Neural progenitor cell (in vitro differentiated cells): ENCODE results near the gene CSGALNACT2. TPM values are rescaled to one million over a fixed set of nuclear protein-coding genes. Genes with fewer than 3 reads are reported as not detected.

ENCODE experiments used
- DNase-seq: peaks from one replicate; pipeline ENCODE4 v3.0.0-alpha.2; 2016; ENCODE audit warnings: low spot score
- H2AFZ ChIP-seq: fragments of 200-600 bp; sonication (generic); replicated peaks from 2 replicates; pipeline ENCODE4 v1.6.1; 2016; ENCODE audit warnings: antibody characterized with exemption
- H3F3A ChIP-seq: fragments of 200-600 bp; sonication (generic); 2 replicates; pipeline ENCODE4 v1.6.1; 2016; ENCODE audit warnings: antibody characterized with exemption, low read depth
- H3K27ac ChIP-seq: fragments of 200-600 bp; sonication (generic); 2 replicates; pipeline ENCODE4 v1.5.1; 2016; ENCODE audit warnings: mild to moderate bottlenecking
- H3K27me3 ChIP-seq: fragments of 200-600 bp; sonication (generic); 2 replicates; pipeline ENCODE4 v1.6.1; 2016; ENCODE audit warnings: mild to moderate bottlenecking, moderate library complexity
- H3K36me3 ChIP-seq: fragments of 200-600 bp; sonication (generic); 2 replicates; pipeline ENCODE4 v1.5.1; 2016
- H3K4me1 ChIP-seq: fragments of 200-600 bp; sonication (generic); 2 replicates; pipeline ENCODE4 v1.6.1; 2016; ENCODE audit warnings: mixed run types
- H3K4me2 ChIP-seq: fragments of 200-600 bp; sonication (generic); 2 replicates; pipeline ENCODE4 v1.6.1; 2016
- H3K4me3 ChIP-seq: fragments of 200-600 bp; sonication (generic); 2 replicates; pipeline ENCODE4 v1.5.1; 2016
- H3K79me2 ChIP-seq: fragments of 200-600 bp; sonication (generic); 2 replicates; pipeline ENCODE4 v1.6.1; 2016; ENCODE audit warnings: low read depth
- H3K9ac ChIP-seq: fragments of 200-600 bp; sonication (generic); 2 replicates; pipeline ENCODE4 v1.6.1; 2016
- H3K9me3 ChIP-seq: fragments of 200-600 bp; sonication (generic); 2 replicates; pipeline ENCODE4 v1.5.1; 2016; ENCODE audit warnings: low read depth
- H4K20me1 ChIP-seq: fragments of 200-600 bp; sonication (generic); 2 replicates; pipeline ENCODE4 v1.6.1; 2016; ENCODE audit warnings: low read depth
- H3K27ac Mint-ChIP-seq: 3 replicates; pipeline ENCODE4 v1.8.0; 2021; ENCODE audit warnings: mixed read lengths
- H3K27me3 Mint-ChIP-seq: 2 replicates; pipeline ENCODE4 v1.8.0; 2022; ENCODE audit warnings: low read depth, mild to moderate bottlenecking, inconsistent platforms, moderate library complexity, mixed read lengths; ENCODE audit not compliant: insufficient read depth
- H3K36me3 Mint-ChIP-seq: 3 replicates; pipeline ENCODE4 v1.8.0; 2021; ENCODE audit warnings: mixed read lengths
- H3K4me1 Mint-ChIP-seq: 3 replicates; pipeline ENCODE4 v1.8.0; 2021; ENCODE audit warnings: mixed read lengths
- H3K4me3 Mint-ChIP-seq: 3 replicates; pipeline ENCODE4 v1.8.0; 2021; ENCODE audit warnings: mild to moderate bottlenecking, moderate library complexity, mixed read lengths
- H3K9me3 Mint-ChIP-seq: 3 replicates; pipeline ENCODE4 v1.8.0; 2020; ENCODE audit warnings: mixed read lengths
- CTCF ChIP-seq: fragments of 200-600 bp; sonication (generic); IDR thresholded peaks from 2 replicates; pipeline ENCODE4 v1.5.1; 2017; ENCODE audit warnings: antibody characterized with exemption, mild to moderate bottlenecking
- EZH2 ChIP-seq: fragments of 200-600 bp; sonication (generic); IDR thresholded peaks from 2 replicates; pipeline ENCODE4 v1.6.1; 2017; ENCODE audit warnings: antibody characterized with exemption, mild to moderate bottlenecking, moderate library complexity
- EZH2phosphoT487 ChIP-seq: fragments of 200-600 bp; sonication (generic); IDR thresholded peaks from 2 replicates; pipeline ENCODE4 v1.6.1; 2017; ENCODE audit warnings: antibody characterized with exemption
- total RNA-seq: library from RNA; depleted of rRNA; stranded (reverse); fragments of >200 nt; gene quantifications from 2 replicates; pipeline ENCODE4 v1.2.3, GENCODE V29; 2015; ENCODE audit warnings: low replicate concordance

The CSGALNACT2 gene
- total RNA-seq, 1 donor from 2014 or later = 9.3 TPM

- peak overlapping the region; percentile 76 for H3K4me3 ChIP-seq
Measured at GRCh38 chr10:43230101-43230908, 92.1 kb downstream of the CSGALNACT2 start.

GRCh38 chr10:43230909-43231522 is 92.8 kb downstream of the CSGALNACT2 start:
- H3K79me2 ChIP-seq = no peaks in the 10 kb centered on the region
- Mint-ChIP-seq H3K9me3 (no peaks in the 10 kb centered on the region), H3K27ac (no peak overlapping the region), H3K27me3 (peaks cover 47% of the 10 kb centered on the region), H3K4me1 (no peaks in the 10 kb centered on the region), H3K4me3 (peak overlapping the region; percentile 38), H3K36me3 (no peaks in the 10 kb centered on the region)
- H3K9ac ChIP-seq = no peak overlapping the region
- H3K9me3 ChIP-seq = no peaks in the 10 kb centered on the region
- no peak for TF ChIP-seq EZH2phosphoT487
- no peak for TF ChIP-seq CTCF
- TF ChIP-seq EZH2 = no peak
- H3K36me3 ChIP-seq = no peaks in the 10 kb centered on the region
- no peak overlapping the region for H2AFZ ChIP-seq
- H3K4me1 ChIP-seq = peaks cover 5% of the 10 kb centered on the region
- H3K27ac ChIP-seq = no peak overlapping the region
- peaks cover 67% of the 10 kb centered on the region for H3K27me3 ChIP-seq
- H3K4me2 ChIP-seq = no peak overlapping the region
- peaks cover 9% of the 10 kb centered on the region for H4K20me1 ChIP-seq
- no peaks in the 10 kb centered on the region for H3F3A ChIP-seq
- no peak for DNase-seq
- H3K4me3 ChIP-seq = no peak overlapping the region

More at GRCh38 chr10:43230101-43230908, 92.1 kb downstream of the CSGALNACT2 start:
- Mint-ChIP-seq H3K4me1 (no peaks in the 10 kb centered on the region), H3K36me3 (no peaks in the 10 kb centered on the region), H3K27me3 (peaks cover 45% of the 10 kb centered on the region), H3K4me3 (peak overlapping the region; percentile 60), H3K9me3 (no peaks in the 10 kb centered on the region), H3K27ac (no peak overlapping the region)
- TF ChIP-seq CTCF (peak; percentile 50), EZH2 (no peak)
- H4K20me1 ChIP-seq = peaks cover 9% of the 10 kb centered on the region
- no peaks in the 10 kb centered on the region for H3K79me2 ChIP-seq
- no peaks in the 10 kb centered on the region for H3K36me3 ChIP-seq
- H3K4me2 ChIP-seq = peak overlapping the region; percentile 86
- peak; percentile 39 for DNase-seq
- no peak overlapping the region for H3K27ac ChIP-seq
- peaks cover 5% of the 10 kb centered on the region for H3K4me1 ChIP-seq
- H3F3A ChIP-seq = no peaks in the 10 kb centered on the region
- H3K9ac ChIP-seq = no peak overlapping the region
- H3K9me3 ChIP-seq = no peaks in the 10 kb centered on the region
- H3K27me3 ChIP-seq = peaks cover 67% of the 10 kb centered on the region
- H2AFZ ChIP-seq = peak overlapping the region; percentile 86

DNA sequence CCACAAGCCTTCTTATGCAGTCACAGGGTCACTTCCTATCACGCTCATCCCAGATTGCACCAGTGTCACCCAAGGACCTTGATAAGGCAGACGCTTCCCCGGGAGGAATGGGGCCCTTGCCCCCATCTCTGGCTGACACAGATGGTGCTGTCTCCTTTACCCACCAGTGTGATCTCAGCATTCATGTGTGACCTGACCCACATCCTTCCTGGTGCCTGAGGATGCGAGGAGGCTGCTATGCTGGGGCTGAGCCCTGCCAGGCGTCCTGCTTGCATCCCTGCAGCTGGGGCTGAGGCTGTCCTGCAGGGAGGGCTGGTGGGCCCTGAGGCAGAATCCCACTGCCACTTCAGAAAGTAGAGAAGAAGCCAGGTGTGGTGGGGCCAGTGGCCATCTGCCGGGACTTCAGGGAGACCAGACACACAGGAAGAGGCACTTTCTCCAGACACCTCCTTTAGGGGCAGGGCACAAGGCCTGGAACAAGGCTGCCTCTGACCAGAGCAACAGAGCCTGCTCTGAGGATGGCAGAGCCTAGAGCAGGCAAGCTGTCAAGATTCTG is 93.4 kb downstream of the CSGALNACT2 start:
- H3K9ac ChIP-seq = no peak overlapping the region
- no peaks in the 10 kb centered on the region for H3K36me3 ChIP-seq
- no peaks in the 10 kb centered on the region for H3K36me3 Mint-ChIP-seq
- no peaks in the 10 kb centered on the region for H3K79me2 ChIP-seq
- H3K4me1 ChIP-seq = peaks cover 5% of the 10 kb centered on the region
- no peaks in the 10 kb centered on the region for H3F3A ChIP-seq
- no peak overlapping the region for H3K27ac Mint-ChIP-seq
- no peak overlapping the region for H3K4me3 Mint-ChIP-seq
- no peak for DNase-seq
- H3K4me3 ChIP-seq = no peak overlapping the region
- peaks cover 9% of the 10 kb centered on the region for H4K20me1 ChIP-seq
- peaks cover 64% of the 10 kb centered on the region for H3K27me3 ChIP-seq
- H3K27me3 Mint-ChIP-seq = peaks cover 45% of the 10 kb centered on the region
- TF ChIP-seq CTCF (no peak), EZH2 (no peak), EZH2phosphoT487 (no peak)
- no peak overlapping the region for H3K27ac ChIP-seq
- H3K4me1 Mint-ChIP-seq = no peaks in the 10 kb centered on the region
- H2AFZ ChIP-seq = no peak overlapping the region
- H3K9me3 Mint-ChIP-seq = no peaks in the 10 kb centered on the region
- H3K4me2 ChIP-seq = no peak overlapping the region
- H3K9me3 ChIP-seq = no peaks in the 10 kb centered on the region
